Cardiac fibroblast (primary cell): ENCODE results near the gene FASTKD2.

Experiments
- DNase-seq, 2 donors: peaks; one replicate each; pipeline versions ENCODE4 v3.0.0 to v3.0.0-alpha.2; 2010; ENCODE audit warnings: low read depth in 2 of 2
- H3K4me3 ChIP-seq, 2 donors: replicated peaks in 1 of 2; 1 replicate in 1 of 2; 2 replicates in 1 of 2; pipeline ENCODE4 v1.5.1; 2011; ENCODE audit warnings: low read depth in 2 of 2, low read length in 2 of 2, mild to moderate bottlenecking in 2 of 2, moderate library complexity in 1 of 2
- TF ChIP-seq, protein P1 (sequence below): IDR thresholded peaks from one replicate; pipeline ENCODE4 v1.5.1; 2011; ENCODE audit warnings: low read depth, mild to moderate bottlenecking, low read length, inconsistent platforms

The FASTKD2 gene

GRCh38 chr2:206764673-206765241, 649 bp upstream of the FASTKD2 start:
- TF ChIP-seq, protein P1, sequence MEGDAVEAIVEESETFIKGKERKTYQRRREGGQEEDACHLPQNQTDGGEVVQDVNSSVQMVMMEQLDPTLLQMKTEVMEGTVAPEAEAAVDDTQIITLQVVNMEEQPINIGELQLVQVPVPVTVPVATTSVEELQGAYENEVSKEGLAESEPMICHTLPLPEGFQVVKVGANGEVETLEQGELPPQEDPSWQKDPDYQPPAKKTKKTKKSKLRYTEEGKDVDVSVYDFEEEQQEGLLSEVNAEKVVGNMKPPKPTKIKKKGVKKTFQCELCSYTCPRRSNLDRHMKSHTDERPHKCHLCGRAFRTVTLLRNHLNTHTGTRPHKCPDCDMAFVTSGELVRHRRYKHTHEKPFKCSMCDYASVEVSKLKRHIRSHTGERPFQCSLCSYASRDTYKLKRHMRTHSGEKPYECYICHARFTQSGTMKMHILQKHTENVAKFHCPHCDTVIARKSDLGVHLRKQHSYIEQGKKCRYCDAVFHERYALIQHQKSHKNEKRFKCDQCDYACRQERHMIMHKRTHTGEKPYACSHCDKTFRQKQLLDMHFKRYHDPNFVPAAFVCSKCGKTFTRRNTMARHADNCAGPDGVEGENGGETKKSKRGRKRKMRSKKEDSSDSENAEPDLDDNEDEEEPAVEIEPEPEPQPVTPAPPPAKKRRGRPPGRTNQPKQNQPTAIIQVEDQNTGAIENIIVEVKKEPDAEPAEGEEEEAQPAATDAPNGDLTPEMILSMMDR, result no peak
- H3K4me3 ChIP-seq, result peak overlapping the region; percentile 71 to 72
- DNase-seq, result no peak

- no peak for DNase-seq
- TF ChIP-seq, protein P1, result no peak
- peak overlapping the region; percentile 71 to 72 for H3K4me3 ChIP-seq
Observed at GRCh38 chr2:206766057-206766930, 888 bp downstream of the FASTKD2 start.

- TF ChIP-seq, protein P1, result no peak
- no peak overlapping the region for H3K4me3 ChIP-seq
- DNase-seq, result no peak
Observed at GRCh38 chr2:206774871-206775270, 9.5 kb downstream of the FASTKD2 start.

GRCh38 chr2:206776432-206776831, 11.0 kb downstream of the FASTKD2 start:
- H3K4me3 ChIP-seq, result no peak overlapping the region
- no peak for DNase-seq
- TF ChIP-seq, protein P1, result no peak

GRCh38 chr2:206780671-206781070, 15.3 kb downstream of the FASTKD2 start:
- TF ChIP-seq, protein P1, result no peak
- no peak for DNase-seq
- H3K4me3 ChIP-seq, result no peak overlapping the region

GRCh38 chr2:206783718-206784117, 18.3 kb downstream of the FASTKD2 start:
- no peak overlapping the region for H3K4me3 ChIP-seq
- TF ChIP-seq, protein P1, result peak; percentile 65
- DNase-seq, result peak; percentile 10 to 36
